HL-60 (cell line): ENCODE data around the gene SMARCA4.

Experiments
- TF ChIP-seq, protein P1 (sequence below): IDR thresholded peaks from one replicate; pipeline ENCODE4 v1.5.1; 2011; ENCODE audit warnings: low read length, control low read depth, inconsistent platforms; ENCODE audit not compliant: insufficient read depth
- TF ChIP-seq, protein P2 (sequence below): IDR thresholded peaks from 2 replicates; pipeline ENCODE4 v1.6.1; 2012; ENCODE audit warnings: low read depth; ENCODE audit not compliant: insufficient replicate concordance

DNA sequence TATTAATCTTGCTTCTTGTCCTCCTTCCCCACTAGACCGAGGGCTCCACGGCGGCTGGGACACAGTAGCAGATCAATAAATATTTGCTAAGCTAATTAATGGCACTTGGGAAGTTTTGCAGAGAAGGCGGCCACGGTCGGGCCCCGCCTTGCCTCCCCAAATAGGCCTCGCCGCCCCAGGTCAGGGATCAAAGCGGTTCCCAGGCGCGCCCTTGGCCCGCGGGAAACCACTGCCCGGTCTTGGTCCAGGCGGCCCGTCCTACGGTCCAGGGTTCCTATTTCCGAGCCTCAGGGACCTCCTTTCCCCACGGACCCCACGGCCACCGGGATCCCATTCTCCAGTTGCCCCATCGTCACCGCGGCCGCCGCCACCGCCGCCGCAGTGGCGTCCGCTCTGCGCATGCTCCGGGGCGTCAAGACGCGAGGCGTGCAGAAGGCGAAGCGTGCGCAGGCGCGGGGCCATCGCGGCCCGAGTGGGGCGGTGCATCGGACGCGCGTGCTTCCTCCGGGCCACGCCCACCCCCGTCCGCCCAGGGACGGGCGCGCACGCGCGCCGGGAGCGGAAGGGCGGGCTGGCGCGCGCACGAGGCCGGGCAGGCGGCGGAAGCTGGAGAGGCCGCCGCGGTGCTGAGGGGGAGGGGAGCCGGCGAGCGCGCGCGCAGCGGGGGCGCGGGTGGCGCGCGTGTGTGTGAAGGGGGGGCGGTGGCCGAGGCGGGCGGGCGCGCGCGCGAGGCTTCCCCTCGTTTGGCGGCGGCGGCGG, at the start of gene SMARCA4:
- TF ChIP-seq, protein P1, sequence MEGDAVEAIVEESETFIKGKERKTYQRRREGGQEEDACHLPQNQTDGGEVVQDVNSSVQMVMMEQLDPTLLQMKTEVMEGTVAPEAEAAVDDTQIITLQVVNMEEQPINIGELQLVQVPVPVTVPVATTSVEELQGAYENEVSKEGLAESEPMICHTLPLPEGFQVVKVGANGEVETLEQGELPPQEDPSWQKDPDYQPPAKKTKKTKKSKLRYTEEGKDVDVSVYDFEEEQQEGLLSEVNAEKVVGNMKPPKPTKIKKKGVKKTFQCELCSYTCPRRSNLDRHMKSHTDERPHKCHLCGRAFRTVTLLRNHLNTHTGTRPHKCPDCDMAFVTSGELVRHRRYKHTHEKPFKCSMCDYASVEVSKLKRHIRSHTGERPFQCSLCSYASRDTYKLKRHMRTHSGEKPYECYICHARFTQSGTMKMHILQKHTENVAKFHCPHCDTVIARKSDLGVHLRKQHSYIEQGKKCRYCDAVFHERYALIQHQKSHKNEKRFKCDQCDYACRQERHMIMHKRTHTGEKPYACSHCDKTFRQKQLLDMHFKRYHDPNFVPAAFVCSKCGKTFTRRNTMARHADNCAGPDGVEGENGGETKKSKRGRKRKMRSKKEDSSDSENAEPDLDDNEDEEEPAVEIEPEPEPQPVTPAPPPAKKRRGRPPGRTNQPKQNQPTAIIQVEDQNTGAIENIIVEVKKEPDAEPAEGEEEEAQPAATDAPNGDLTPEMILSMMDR = no peak
- TF ChIP-seq, protein P2, sequence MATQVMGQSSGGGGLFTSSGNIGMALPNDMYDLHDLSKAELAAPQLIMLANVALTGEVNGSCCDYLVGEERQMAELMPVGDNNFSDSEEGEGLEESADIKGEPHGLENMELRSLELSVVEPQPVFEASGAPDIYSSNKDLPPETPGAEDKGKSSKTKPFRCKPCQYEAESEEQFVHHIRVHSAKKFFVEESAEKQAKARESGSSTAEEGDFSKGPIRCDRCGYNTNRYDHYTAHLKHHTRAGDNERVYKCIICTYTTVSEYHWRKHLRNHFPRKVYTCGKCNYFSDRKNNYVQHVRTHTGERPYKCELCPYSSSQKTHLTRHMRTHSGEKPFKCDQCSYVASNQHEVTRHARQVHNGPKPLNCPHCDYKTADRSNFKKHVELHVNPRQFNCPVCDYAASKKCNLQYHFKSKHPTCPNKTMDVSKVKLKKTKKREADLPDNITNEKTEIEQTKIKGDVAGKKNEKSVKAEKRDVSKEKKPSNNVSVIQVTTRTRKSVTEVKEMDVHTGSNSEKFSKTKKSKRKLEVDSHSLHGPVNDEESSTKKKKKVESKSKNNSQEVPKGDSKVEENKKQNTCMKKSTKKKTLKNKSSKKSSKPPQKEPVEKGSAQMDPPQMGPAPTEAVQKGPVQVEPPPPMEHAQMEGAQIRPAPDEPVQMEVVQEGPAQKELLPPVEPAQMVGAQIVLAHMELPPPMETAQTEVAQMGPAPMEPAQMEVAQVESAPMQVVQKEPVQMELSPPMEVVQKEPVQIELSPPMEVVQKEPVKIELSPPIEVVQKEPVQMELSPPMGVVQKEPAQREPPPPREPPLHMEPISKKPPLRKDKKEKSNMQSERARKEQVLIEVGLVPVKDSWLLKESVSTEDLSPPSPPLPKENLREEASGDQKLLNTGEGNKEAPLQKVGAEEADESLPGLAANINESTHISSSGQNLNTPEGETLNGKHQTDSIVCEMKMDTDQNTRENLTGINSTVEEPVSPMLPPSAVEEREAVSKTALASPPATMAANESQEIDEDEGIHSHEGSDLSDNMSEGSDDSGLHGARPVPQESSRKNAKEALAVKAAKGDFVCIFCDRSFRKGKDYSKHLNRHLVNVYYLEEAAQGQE = peak; percentile 17
